Inferior parietal cortex (tissue), 1 donor: ENCODE measurements around the gene NPNT.

ENCODE experiments used
- DNase-seq: peaks from one replicate; pipeline ENCODE4 v3.0.0-alpha.2; 2016; ENCODE audit errors: extremely low spot score

Gene NPNT

DNA sequence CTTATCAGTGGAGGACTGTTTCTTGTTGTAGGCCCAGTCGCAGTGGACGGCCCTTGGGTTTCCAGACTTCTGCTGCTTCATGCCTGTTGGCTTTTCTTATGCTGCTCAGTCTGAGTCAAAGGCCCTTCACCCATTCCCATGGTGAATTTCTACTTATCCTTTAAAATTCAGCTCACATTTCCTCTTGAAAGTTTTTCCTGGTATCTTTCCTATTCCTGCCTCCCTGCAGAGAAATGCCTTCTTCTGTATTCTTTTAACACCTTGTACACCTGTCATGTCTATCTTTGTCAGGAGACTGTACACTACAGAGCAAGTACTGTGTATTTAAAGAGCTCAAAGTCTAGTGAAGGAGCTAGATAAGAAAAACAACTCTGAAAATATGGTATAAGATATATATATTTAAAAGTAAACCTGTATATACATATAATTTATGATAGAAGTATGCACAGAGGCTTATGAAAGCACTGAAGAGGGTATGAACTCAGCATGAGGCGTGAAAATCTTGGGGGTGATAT lies 22.0 kb downstream of the NPNT start:
- no peak for DNase-seq

DNA sequence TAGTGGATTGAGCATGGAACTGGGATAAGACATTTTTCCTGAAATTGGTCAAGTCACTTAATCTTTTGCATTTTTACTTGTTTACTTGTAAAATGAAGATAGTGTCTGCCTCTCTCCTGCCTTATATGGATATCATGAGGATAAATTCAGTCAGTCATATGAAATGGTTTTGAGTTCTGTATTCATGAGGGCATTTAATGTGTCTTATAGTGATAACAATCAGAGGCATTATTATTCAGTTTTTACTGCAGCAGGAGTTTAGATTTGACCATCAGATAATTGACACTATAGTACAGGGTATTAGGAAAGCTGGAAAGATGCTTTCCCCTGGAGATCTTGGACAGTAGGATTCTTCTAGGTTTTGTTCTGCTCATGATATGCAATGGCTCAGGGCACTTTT lies 26.0 kb downstream of the NPNT start:
- DNase-seq: no peak

DNA sequence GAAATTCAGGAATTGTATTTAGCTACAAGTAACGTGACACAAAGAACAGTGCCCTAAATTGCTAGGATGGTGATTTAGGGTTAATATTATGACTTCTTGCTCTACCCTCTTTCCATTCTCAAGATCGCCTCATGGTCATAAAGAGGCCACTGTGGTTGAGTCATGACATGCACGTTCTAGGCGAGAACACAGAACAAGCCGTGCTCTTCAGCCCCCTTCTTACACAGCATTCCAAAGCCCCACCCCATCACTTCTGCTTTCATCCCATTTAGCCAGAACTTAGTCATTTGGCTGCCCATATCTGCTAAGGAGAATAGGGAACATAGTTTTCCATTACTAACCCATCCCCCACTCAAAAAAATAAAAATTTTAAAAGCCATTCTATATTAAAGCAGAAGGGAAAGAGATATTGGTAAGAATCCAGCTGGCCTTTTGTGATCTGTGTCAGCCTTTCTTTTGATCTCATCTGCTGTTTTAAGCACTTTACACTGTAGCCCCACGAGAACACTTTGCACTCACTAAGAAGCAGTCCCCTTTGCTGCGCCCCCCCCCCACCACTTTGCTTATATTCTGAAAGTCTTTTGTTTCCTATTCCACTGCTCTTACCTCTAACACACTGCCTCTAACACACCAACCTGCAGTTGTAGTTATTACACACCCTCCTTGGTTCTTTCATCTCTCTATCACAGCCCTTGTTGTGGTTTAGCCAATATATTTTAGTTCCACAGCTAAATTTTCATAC lies 28.4 kb downstream of the NPNT start:
- DNase-seq: no peak

DNA sequence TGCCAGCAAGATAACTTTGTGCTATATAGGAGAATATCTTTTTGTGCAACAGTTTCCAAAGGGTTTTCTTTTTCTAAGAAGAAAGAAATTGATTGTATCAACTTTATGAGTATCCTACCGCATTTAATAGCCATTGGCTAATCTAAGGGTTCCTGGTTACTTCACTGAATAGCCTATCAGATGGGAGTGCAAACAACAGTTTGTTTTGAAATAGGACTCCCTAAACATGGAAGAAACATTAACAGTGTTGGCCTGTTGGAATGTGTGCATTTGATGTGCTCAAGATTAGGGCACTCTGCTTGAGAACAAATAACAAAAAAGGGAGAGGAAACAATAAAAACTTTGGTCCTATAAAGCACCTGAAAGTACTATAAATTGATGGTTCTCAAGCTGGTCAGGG lies 29.1 kb downstream of the NPNT start:
- DNase-seq: no peak

DNA sequence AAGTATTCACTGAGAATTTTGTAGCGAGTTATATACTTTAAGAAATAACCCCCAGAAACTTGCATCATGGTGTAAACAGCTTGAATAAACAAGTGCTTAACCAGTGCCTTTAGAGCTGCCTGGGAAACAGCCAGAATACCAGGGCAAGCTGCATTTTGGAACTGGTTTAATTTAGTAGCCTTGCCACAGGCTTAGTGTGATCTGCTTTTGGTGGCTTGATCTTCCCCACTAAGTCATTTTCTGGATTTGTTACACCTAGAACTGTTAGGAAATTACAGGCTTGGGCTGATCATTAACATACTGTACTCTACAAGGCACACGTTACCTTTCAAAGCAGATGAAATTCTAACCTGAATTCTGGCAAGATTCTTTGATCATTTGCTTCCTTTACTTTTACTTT lies 35.4 kb downstream of the NPNT start:
- DNase-seq: no peak

DNA sequence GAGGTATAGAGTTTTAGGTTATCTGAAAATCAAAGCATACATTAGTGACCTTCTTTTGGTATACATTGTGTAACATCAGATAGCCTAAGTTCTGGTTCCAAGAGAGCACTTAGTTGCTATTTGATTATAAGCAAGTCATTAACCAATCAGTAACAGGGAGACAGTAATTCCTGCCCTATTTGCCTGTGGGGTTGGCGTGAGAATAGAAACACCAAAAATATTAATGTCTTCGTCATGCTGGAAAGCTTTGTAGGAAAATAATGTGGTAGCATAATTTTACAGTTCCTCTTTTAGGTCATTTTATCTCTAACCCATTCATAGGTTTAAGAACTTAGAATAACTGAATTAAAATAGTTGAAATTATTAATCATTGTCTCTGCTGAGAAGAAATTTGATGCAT lies 37.8 kb downstream of the NPNT start:
- no peak for DNase-seq

DNA sequence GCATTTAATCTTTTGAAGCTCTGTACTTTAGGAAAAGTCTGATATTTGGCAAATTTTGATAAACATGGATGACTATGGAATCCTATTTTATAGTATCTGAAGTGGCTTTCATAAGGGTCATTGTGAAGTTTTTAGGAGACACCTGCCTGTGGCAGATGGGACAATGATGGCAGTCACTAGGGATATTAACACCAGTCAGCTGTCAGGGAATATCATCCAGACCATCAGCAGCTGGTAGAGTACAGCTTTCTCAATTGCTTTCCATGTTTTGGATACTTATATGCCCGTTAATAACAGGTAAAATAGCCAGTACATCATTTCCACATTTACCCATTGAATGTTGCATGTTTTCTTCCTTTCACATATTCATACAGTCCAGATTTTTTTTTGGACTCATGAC lies 39.1 kb downstream of the NPNT start:
- no peak for DNase-seq

DNA sequence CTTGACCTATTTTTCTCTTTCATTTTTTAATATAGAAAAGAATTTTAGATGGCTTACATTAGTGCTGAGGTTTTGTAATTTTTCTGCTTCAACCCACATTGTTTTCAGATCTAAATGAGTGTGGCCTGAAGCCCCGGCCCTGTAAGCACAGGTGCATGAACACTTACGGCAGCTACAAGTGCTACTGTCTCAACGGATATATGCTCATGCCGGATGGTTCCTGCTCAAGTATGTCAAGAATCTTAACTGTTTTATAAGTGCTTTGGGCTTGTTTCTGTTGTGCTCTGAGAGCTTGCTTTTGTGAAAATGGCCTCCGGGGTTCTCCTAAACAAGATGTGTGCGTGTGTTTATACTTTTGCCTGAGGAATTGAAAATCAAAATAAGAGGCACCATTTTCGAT lies 41.6 kb downstream of the NPNT start:
- no peak for DNase-seq

DNA sequence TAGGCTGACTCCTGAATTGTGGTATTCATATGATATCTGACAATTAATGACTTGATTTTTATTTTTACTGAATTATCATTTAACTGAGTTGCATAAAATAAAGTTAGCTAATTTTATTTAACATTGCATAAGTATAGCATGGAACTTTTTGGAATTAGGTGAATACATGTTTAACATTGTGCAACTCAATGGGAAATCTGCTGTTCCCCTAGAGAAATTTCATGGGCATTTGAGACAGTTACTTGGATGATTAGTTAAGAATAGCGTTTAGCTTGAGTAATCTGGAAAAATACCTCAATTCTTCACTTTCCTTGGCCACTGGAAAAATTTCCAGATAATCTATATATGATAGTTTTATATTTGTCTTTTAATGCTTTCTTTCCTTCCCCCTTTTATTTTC lies 42.5 kb downstream of the NPNT start:
- no peak for DNase-seq

DNA sequence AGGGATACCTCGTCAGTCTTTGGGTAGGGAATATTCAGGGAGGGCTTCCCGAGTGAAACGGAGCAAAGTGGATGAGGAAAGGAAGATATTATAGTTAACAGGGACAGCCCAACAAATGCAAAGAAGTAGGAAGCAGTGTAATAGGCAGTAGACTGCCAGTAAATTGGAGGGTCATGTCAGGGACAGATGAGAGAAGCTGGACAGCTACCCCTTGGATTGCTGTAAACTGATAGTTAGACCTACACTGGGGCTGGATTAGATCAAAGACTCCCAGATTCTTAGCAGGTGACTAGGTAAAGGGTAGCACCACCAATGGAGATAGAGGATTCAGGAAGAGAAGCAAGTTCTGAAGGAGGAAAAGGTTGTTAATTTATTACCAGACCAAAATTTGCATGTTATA lies 48.0 kb downstream of the NPNT start:
- DNase-seq: no peak

DNA sequence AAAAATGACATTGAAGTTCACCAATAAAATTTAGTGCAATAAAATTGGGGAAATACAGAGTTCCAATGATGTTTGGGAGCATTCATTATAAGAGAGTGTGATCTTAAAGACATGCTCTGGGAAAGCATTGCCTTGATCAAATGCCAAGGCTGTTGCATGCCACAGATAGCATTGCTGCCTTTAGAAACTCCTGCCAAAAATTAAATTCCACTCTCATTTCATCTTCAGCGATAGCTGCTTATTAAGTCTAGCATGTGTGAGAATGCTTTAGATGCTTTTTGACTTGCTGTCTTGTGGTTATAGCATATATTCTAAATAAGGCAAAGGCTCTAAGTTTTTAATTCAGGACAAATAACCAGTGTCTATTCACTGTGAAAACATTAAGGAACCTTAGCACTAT lies 49.3 kb downstream of the NPNT start:
- DNase-seq: no peak

DNA sequence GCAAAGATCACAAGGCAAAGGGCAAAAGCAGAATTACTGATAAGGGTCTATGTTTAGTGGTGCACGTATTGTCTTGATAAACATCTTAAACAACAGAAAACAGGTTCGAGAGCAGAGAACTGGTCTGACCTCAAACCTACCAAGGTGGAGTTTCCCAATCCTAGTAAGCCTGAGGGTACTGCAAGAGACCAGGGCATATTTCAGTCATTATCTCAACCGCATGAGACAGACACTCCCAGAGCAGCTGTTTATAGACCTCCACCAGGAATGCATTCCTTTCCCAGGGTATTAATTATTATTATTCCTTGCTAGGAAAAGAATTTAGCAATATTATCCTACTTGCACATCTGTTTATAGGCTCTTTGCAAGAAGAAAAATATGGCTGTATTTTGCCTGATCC lies 51.5 kb downstream of the NPNT start:
- DNase-seq: no peak

DNA sequence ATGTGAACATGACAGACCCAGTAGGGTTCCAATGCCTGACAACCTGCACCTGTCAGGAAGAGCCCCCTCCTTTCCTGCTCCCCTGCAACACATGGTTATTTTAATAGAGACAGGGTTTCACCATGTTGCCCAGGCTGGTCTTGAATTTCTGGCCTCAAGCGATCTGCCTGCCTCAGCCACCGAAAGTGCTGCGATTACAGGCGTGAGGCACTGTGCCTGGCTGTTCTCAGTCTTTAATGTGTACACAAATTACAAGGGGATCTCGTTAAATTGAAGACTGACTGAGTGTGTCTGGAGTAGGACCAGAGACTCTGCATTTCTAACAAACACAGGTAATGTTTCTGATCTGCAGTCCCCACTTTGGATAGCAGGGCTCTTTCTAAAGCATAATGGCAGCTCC lies 55.4 kb downstream of the NPNT start:
- no peak for DNase-seq

DNA sequence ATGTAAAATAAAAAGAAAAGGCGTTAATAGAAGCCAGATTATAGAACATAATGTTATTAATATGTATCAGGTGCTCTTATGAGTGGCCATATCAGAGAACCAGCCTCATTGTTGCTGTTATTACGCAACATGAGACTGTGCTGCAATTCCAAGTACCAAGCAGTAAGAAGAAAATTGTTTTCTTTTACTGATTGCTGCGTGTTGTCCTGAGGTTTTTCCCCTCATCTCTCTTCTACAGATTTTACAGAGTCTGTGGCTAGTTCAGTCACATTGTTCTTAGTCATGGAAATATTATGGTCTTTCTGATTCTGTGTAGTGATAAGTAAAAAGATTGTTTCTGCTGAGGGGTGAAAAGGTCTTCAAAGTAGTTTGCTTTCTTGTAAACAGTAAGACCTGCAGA lies 55.9 kb downstream of the NPNT start:
- DNase-seq: no peak

DNA sequence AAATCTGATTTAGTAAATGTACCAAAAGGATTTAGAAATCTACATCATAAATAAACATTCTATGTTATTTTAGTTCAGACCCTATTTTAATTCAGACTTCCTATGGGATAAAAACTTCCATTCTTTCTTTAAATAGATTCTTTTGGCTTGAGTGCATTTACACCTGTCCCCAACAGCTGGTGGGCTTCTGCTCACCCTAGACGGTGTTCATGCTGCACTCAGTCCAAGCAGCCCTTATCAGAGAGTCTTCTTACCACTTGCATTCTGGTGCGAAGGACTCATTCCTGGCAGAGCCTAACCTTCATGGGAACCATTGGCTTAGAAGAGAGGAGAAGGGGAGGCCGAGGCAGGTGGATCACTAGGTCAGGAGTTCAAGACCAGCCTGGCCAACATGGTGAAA lies 57.3 kb downstream of the NPNT start:
- DNase-seq: no peak

DNA sequence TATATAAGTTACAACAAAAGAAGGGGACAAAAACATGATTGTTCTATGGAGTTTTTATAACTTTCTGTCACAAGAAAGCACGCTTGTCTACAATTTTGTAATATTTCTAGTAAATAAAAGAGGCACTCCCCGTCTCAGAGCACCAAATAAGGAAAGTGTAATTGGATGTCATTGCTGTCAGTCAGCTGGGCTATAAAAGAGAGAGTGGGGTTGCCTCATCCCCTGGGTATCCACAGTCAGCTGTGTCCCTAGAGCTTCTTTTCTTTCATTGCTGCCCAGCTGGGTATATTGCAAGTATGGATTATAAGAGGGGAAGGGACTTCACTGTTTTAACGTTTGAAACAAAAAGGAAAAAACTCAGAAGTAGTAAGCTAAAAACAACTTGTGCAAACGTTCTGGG lies 61.3 kb downstream of the NPNT start:
- DNase-seq: no peak

DNA sequence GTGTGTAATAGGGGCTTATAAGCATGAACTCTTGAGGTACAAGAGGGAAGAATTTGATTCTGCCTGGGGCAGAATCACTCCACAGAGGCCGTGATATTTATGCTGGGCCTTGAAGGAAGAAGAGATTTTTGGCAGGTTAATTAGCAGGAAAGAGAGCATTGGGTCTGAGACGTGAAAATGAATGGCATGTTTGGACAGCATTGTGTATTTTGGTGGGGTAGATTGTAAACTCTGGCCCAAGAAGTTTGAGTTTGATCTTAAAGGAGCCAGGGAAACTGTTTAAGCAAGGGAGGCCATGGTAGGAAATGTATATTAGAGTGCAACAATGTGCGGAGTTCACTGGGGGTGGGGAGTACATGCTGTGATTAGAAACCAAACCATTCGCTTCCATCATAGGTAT lies 62.4 kb downstream of the NPNT start:
- no peak for DNase-seq

DNA sequence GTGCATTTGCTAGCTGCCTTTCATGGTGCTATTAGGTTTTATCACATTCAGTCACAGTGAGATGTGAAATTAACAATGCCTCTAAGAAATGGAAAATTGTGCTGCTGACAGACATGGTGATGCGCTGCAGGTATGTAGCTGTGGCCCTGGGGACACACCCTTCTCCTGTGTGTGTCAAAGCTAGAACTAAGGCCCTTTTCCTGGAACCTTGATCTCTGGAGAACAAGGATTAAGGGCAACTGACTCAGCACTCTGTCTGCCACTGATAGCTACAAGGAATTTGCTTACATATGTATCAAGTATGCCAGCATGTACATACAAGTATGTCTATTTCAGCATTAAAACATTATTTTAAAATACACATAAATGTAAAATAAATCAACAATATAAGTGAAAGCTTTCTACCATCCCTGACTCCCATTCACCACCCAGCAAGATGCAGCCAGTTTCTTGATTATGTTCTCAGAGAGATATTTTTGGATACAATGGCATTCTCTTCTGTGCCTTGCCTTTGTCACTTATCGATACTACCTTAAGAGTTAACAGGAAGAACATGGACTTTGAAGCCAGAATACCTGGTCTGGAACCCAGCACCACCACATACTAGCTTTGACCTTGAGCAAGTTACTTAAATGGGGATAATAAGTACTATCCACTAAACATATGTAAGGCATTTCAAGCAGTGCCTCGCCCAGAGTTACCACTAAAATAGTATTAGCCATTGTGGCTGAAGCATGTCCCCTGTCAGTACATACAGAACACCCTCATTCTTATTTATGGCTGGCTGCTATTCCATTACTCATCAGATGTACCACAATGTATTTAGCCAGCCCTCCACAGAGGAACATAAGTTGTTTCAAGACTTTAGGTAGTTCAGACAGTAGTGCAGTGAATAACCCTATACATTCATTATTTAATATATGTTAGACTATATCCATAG lies 68.5 kb downstream of the NPNT start:
- DNase-seq: no peak

DNA sequence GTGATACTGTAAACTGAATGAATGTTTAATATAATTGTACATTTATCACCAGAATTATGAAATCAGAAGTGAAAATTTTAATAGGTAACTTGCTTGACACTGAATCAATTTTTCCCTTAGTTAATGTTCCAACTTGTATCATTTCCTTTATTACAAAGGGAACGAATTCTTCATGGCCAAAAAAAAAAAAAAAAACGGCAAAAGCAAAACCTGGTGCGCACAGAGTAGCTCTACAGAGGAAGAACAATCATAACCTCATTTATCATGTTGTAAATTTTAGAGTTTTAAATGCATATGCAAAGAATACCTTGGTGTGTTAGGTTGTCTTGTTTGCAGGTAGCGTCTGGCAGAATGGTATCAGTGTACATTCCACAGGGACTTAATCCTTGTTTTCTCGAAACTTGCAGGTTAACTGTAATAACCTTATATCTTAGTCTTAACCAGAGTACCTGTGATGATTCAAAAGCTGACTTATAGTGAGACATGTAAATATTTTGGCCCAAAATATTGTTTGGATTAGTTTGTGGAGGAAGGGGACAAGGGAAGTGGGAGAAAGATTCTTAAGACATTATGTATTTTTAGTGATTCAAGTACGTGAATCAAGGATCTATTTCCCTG lies 70.0 kb downstream of the NPNT start:
- no peak for DNase-seq

DNA sequence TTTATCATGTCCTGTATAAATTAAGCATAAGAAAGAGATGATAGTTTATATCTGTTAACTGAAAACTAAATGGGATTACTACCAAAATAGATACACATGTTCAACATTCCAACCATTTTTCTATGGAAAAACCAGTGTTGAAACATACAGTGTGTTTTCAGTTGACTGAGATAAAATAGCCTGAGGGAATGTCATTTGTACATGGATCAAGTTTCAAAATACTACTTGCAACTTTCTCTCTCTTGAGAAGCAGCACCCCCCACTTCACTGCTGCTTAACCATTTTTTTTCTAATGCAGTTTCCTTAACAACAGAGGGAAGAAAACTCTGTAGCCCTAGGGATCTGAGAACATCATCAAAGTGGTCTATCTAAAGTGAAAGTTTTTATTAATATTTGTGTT lies 70.8 kb downstream of the NPNT start:
- DNase-seq: no peak

DNA sequence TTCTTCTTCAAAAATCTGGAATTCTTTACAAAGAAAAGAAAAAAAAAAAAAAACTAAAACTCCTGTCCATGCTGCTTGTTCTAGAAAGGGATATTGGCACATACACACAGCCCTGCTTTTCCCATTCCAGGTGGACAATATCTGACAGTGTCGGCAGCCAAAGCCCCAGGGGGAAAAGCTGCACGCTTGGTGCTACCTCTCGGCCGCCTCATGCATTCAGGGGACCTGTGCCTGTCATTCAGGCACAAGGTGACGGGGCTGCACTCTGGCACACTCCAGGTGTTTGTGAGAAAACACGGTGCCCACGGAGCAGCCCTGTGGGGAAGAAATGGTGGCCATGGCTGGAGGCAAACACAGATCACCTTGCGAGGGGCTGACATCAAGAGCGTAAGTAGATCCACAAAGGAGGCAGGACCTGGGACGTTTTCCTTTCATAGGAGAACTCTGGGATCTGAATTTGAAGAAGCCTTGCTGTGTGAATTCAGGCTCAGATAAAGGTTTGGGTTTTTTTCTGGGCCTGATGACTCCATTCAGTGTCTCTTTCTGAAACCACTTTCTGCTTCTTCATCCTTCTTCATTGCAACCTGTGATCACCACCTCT lies 71.9 kb downstream of the NPNT start:
- no peak for DNase-seq

DNA sequence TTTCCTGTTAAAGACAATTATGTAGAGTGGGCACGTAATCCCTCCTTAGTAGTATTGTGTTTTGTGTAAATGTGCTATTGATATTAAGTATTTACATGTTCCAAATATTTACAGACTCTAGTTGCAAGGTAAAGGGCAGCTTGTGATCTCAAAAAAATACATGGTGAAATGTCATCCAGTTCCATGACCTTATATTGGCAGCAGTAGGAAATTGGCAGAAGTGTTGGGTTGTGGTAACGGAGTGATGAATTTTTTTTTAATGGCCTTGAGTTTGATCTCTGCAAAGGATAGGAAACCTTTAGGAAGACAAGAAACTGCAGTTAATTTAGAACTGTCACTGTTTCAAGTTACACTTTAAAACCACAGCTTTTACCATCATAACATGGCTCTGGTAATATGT lies 74.3 kb downstream of the NPNT start:
- no peak for DNase-seq
